GM18867 (cell line): ENCODE measurements around the gene BEX4.
A peak's percentile ranks its signal among the peaks of the same experiment; 100 is the strongest.
"Not testable (repeated sequence)": the region's sequence is repeated elsewhere in the genome, so short reads cannot be mapped to it uniquely, and the experiment has no call there.

Source experiments
- ATAC-seq: cut with Tn5 transposase; IDR thresholded peaks from one replicate; pipeline ENCODE4 v1.9.1; 2021; ENCODE audit warnings: mild to moderate bottlenecking, moderate library complexity; ENCODE audit not compliant: unreplicated experiment

BEX4 gene

GRCh38 chrX:103235608-103236007 is 20.7 kb downstream of the BEX4 start:
- not testable (repeated sequence) for ATAC-seq

GRCh38 chrX:103236296-103236695 is 21.4 kb downstream of the BEX4 start:
- no peak for ATAC-seq

GRCh38 chrX:103240155-103240554 is 25.2 kb downstream of the BEX4 start:
- no peak for ATAC-seq

- peak; percentile 78 for ATAC-seq
Measured at GRCh38 chrX:103248553-103248952, 33.6 kb downstream of the BEX4 start.

GRCh38 chrX:103249805-103250204 is 34.9 kb downstream of the BEX4 start:
- ATAC-seq: no peak

- no peak for ATAC-seq
Measured at GRCh38 chrX:103250977-103251376, 36.1 kb downstream of the BEX4 start.

- ATAC-seq: no peak
Measured at GRCh38 chrX:103253608-103254007, 38.7 kb downstream of the BEX4 start.

GRCh38 chrX:103254171-103254824 is 39.4 kb downstream of the BEX4 start:
- peak; percentile 57 for ATAC-seq

- peak; percentile 96 for ATAC-seq
Measured at GRCh38 chrX:103254921-103255493, 40.1 kb downstream of the BEX4 start, which contains the start of gene TCEAL8. TCEAL8 (minus strand) TSS chrX:103255155; CDS start chrX:103253979, 1,176 bp downstream.

- ATAC-seq: no peak
Measured at GRCh38 chrX:103256651-103257050, 41.7 kb downstream of the BEX4 start.

- no peak for ATAC-seq
Measured at GRCh38 chrX:103258275-103258674, 43.4 kb downstream of the BEX4 start.
